GM12891 (cell line): ENCODE data around the gene TPP2.

Experiments used
- POLR2AphosphoS5 ChIP-seq: IDR thresholded peaks from 2 replicates; pipeline ENCODE4 v1.6.1; 2011; ENCODE audit warnings: low read depth, low read length, control low read depth
- TAF1 ChIP-seq: IDR thresholded peaks from 2 replicates; pipeline ENCODE4 v1.6.1; 2011; ENCODE audit warnings: low read depth, low read length, control low read depth

DNA sequence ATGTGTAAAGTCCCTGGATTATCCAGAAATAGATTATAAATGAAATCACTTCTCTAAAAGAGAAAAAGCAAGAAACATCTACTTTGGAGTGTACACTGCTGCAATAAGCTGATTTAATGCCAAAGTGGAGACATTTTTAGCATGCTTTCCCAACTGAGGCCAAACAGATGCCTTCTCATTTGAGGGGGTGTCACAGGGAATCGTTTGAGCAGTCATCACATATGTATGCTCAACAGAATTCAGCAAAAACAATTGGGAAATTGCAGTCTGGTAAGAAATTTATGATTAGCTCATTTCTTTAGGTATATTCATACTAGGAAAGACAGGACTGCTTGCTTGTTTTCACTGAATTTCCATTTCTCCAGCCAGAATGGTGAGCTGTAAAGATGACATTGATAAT lies 27.3 kb upstream of the TPP2 start:
- TF ChIP-seq POLR2AphosphoS5 (no peak), TAF1 (no peak)
